ENCODE results near the gene ADTRP.
"Not testable (repeated sequence)": the region's sequence is repeated elsewhere in the genome, so short reads cannot be mapped to it uniquely, and the experiment has no call there.

The ADTRP gene

DNA sequence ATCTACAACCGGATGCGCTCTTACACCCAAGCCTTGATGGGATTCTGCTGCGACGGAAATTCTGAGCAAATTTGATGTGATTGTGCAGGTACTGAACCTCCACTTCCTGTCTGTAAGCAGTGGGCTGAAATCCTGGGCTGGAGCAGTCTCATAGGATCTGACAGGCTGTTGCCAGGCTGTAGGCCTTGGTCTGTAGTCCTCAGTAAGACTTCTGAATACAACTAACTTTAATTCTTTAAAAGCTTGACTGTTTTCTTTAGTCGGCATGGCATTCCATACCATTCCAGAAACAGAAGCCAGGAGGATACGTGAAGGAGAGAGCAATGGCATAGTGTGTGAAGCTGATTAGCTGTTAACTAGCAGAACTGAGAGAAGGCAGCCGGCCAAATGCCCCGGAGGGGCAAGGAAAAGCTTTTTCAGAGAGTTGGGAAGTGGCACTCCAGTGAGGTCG is 68.3 kb downstream of the ADTRP start:
- FAIRE-seq (no peak), DNase-seq (ENCODE audit: insufficient read length, low spot score) (no peak)
- TF ChIP-seq POLR2A (IDR thresholded peaks at IDR 0.05; ENCODE audit: low read depth, low read length), result no peak

DNA sequence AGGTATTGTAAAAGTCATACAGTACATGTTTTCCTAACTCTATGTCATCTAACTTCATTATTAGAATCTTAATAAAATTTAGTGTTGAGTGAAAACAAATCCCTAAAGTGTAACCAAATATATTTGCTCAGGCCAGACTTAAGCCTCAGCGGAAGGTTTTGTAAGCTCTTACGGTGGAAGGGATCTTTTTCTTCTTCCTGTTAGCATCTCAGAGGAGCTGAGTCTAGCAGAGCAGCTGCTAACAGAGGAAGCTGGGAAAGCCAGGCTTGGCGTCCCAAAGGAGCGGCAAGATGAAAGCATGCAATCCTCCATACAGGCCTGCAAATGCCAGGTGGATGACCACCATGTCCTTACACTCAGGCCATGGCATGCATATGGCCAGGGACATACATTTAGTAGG is 72.4 kb downstream of the ADTRP start:
- TF ChIP-seq POLR2A (IDR thresholded peaks at IDR 0.05; ENCODE audit: low read depth, low read length), result no peak
- no peak for DNase-seq (ENCODE audit: insufficient read length, low spot score)
- no peak for FAIRE-seq

DNA sequence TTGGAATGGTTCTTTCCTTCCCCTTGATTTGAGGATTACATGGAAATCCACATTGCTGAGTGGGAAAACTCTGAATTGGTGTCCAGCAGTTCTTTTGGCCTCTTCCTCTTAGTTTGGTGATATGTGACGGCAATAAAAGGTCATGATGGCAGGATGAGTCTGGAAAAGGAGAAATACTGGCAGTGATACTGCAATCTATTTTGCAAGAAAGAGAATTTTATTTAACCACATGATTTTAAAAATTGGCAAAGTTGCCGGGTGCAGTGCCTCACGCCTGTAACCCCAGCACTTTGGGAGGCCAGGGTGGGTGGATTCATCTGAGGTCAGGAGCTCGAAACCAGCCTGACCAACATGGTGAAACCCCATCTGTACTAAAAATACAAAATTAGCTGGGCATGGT is 73.1 kb downstream of the ADTRP start:
- FAIRE-seq (no peak), DNase-seq (ENCODE audit: insufficient read length, low spot score) (no peak)
- TF ChIP-seq POLR2A (IDR thresholded peaks at IDR 0.05; ENCODE audit: low read depth, low read length), result no peak

DNA sequence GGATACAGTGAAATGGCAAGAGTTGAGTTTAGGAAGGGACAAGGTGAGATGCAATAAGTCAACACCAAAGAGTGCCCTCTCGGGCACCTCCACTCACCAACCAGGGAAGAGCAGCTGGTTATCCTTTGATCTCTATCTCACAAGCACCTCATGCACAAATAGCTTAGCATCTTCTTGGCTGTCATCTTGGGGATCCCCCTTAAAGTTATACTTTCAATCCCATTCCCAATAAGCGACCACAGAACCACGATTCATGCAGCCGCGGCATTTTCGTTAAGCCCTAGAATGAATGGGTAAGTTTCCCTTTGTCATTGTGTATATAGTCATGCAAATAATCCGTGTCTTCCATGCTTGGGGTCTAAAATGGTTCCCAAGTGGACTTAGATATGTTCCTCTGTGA is 73.5 kb downstream of the ADTRP start:
- FAIRE-seq, result no peak
- TF ChIP-seq POLR2A (IDR thresholded peaks at IDR 0.05; ENCODE audit: low read depth, low read length), result no peak
- DNase-seq (ENCODE audit: insufficient read length, low spot score), result no peak

DNA sequence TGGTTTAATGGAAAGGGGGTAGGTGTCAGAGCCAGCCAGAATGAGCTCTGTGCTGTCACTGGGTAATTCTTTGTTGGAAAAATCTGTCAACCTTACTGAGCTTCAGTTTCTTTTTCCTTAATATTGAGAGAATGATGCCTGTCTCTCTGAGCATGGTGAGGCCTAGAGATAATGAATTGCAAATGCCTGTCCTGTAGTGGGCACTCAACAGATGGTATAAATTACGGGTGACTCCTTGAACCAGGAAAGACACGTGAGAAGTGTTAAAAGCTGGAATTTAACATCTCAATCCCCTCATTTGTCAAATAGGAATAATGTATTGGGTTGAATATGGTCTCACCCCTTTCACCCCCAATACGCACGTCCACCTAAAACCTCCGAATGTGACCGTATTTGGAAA is 74.9 kb downstream of the ADTRP start:
- no peak for DNase-seq (ENCODE audit: insufficient read length, low spot score)
- FAIRE-seq, result no peak
- no peak for TF ChIP-seq POLR2A (IDR thresholded peaks at IDR 0.05; ENCODE audit: low read depth, low read length)

DNA sequence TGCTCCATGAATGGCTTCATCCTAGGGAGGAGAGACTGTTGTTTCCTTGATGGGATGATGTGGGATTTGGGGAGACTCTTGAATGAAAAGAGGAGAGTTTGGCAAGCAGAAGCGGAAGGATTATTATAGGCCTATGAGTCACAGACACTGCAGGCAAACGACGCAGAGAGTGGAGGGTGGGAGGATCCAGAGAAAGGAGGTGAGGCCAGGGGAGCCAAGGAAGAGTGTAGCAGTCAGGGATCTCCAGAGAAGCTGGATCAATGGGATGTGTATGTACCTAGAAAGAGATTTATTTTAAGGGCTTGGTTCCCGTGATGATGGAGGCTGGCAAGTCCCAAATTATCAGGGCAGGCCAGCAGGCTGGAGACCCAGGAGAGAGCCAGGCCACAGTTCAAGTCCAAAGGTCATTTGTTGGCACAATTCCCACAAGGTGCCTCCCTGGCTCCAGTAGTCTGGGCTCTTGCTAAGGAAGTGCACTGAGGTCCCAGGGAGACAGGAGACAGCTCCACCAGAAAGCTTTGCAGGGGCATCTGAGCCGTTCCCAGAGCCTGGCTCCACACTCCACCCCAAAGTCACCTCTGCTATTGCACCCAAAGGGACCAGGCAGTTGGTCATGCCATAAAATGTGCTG is 76.0 kb downstream of the ADTRP start:
- FAIRE-seq, result peak; percentile 88
- peak; percentile 72 for DNase-seq (ENCODE audit: insufficient read length, low spot score)
- TF ChIP-seq POLR2A (IDR thresholded peaks at IDR 0.05; ENCODE audit: low read depth, low read length), result no peak

DNA sequence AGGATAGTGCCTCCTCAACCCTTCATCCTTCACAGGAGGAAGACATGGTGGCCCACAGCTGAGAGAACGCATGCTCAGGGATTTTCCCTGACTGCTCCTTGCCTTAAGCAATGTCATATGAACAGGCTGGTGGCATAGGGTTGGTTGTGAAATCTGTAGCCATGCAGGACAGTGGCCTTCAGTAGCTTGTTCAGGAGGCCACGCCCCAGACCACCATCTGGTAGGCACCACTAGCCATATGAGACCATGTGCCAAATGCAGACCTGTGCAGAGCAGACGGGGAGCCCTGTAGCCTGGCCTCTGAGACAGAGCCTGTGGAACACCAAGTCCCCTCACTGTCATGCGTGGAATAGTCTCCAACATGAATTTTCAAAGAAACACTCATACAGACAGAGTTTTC is 76.5 kb downstream of the ADTRP start:
- no peak for DNase-seq (ENCODE audit: insufficient read length, low spot score)
- TF ChIP-seq POLR2A (IDR thresholded peaks at IDR 0.05; ENCODE audit: low read depth, low read length), result no peak
- FAIRE-seq, result no peak

DNA sequence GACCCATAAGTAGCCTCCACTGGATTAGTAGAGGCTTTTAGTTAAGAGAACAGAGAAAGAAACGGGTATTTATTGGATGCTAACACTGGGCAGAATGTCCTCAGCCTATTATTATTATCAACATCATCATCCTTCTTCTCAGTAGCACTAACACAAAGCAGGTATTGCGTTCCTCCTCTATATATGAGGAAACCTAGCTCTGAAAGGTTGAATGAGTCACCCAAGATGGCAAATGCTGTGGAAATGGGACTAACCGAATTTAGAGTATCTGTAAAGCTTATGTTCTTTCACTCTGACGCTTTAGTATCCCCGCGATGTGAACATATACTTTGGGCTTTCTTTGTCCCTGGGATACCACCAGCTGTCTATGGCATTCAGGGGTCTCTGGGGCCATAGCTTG is 77.0 kb downstream of the ADTRP start:
- TF ChIP-seq POLR2A (IDR thresholded peaks at IDR 0.05; ENCODE audit: low read depth, low read length), result no peak
- FAIRE-seq (no peak), DNase-seq (ENCODE audit: insufficient read length, low spot score) (no peak)

DNA sequence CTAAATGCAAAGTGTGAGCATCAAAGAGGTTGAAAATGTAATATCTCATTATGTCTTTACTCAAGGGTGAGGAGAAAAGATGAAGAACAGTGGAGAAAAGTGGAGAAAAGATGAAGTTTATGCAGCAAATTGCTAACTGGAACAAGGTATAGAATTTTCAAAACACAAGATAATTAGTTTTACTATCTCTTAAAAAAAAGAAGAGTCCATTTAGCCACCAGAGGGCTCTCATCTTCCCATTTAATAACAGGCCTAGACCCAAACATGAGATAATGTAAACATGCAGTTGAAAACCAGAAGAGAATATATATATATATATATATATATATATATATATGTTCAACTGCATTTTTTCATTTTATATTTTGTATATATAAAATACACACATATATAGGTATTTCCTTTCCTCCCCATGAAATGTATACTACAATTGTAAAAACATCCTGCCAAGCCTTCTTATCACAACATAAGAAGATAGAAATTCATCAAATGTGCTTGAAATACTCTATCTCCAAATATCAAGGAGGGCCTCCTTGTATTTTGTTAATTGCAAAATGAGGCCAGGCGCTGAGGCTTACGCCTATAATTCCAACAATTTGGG is 78.4 kb downstream of the ADTRP start:
- TF ChIP-seq POLR2A (IDR thresholded peaks at IDR 0.05; ENCODE audit: low read depth, low read length), result no peak
- FAIRE-seq (no peak), DNase-seq (ENCODE audit: insufficient read length, low spot score) (no peak)

DNA sequence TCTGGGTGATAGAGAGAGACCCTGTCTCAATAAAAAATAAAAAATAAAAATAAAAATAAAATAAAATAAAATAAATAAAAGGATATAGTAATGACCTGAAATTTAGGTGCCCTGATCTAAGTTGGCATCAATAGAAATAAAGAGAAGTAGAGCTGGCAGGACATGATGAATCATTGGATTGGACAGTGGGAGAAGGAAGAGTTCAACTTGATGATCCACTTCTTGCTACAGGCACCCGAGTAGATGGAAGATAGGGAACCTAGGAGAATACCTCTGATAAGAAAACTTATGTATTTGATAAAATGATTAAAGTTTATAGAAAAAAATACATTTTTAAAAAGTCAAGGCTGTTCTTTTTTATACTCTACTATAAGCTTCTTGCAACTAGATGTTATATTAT is 79.0 kb downstream of the ADTRP start:
- FAIRE-seq (no peak), DNase-seq (ENCODE audit: insufficient read length, low spot score) (no peak)
- TF ChIP-seq POLR2A (IDR thresholded peaks at IDR 0.05; ENCODE audit: low read depth, low read length), result no peak

DNA sequence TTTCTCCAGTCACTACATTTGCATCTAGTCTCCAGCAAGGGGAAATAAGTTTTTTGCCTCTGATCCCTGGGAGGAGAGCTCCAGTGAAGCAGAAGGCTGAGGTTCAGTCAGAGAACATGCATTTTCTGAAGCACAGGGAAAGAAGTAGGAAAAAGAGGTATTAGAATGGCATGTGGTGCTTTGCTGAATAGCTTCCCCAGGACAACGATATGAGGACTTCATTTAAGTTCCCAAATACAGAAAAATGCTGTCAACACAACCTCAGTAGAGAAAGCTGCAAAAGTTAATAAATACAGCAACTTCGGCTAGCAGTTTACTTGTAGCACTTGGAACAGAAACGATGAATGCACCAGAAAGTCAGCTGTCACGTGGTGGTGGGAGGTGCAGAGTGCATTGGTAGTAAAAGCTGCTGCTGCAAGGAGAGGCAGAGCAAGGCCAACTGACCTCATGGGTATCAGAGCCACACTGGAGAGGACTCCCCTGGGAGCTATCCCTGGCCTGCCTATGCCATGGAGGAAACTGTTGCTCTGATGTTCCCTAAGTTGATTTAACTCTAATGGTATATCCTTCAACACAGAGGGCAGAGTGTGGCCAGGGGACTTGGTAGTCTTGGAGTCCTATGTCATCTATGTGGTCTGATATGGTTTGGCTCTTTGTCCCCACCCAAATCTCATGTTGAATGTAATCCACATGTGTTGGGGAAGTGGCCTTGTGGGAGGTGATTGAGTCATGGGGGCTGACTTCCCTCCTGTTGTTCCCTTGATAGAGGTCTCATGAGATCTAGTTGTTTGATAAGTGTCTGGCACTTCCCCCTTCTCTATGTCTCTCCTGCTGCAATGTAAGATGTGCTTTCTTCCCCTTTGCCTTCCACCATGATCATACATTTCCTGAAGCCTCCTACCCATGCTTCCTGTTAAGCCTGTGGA is 85.9 kb downstream of the ADTRP start:
- TF ChIP-seq POLR2A (IDR thresholded peaks at IDR 0.05; ENCODE audit: low read depth, low read length), result no peak
- DNase-seq (ENCODE audit: insufficient read length, low spot score) (no peak), FAIRE-seq (no peak)

DNA sequence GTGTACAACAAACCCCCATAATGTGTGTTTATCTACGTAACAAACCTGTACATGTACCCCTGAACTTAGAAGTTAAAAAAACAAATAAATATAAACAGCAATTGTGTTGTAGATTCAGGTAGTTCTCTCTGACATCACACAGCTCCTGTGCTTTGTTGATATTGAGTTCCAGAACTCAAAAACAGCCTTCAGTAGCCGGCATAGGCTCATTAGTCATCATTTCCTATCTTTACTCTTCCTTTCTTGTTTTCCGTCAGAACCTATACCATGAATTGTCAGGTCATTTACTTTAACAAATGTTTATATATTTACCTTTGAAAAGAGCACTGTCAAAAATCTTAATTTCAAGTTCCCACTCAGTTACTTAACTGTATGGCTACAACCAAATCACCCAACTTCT is 88.8 kb downstream of the ADTRP start:
- FAIRE-seq (no peak), DNase-seq (ENCODE audit: insufficient read length, low spot score) (no peak)
- no peak for TF ChIP-seq POLR2A (IDR thresholded peaks at IDR 0.05; ENCODE audit: low read depth, low read length)

DNA sequence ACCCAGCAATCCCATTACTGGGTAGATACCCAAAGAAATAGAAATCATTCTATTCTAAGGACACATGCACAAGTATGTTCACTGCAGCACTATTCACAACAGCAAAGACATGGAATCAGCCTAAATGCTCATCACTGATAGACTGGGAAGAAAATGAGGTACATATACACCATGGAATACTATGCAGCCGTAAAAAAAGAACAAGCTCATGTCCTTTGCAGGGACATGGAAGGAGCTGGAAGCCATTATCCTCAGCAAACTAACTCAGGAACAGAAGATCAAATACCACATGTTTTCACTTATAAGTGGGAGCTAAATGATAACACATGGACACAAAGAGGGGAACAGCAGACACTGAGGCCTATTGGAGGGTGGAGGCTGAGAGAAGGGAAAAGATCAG is 89.2 kb downstream of the ADTRP start:
- not testable (repeated sequence) for FAIRE-seq

DNA sequence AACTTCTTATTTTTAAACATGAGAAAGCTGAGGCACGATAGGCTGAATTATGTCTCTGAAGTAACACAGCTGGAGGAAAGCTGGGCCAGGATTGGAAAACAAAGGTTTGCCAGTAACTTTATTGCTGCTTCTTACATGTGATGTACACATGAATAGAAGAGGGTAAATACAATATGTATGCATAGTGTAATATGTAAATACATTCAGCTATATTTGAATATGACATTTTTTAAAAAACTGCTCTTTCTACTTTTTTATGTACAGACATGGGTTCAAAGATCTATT is 90.2 kb downstream of the ADTRP start:
- DNase-seq (ENCODE audit: insufficient read length, low spot score) (no peak), FAIRE-seq (no peak)
- no peak for TF ChIP-seq POLR2A (IDR thresholded peaks at IDR 0.05; ENCODE audit: low read depth, low read length)

More for the DNA sequence above, 89.2 kb downstream of the ADTRP start:
- DNase-seq (ENCODE audit: insufficient read length, low spot score), result not testable (repeated sequence)
